Esophagus squamous epithelium (tissue), 4 donors: ENCODE data around the gene ADAM10.

Experiments
- CTCF ChIP-seq, 6 experiments: fragments of 450-650 bp in 4 of 6; fragments of 200-600 bp in 2 of 6; sonication (generic) in 2 of 6; IDR thresholded peaks; one replicate each; pipeline ENCODE4 v1.5.1; 2016 to 2019; ENCODE audit warnings: antibody characterized with exemption in 6 of 6, mild to moderate bottlenecking in 4 of 6, moderate library complexity in 4 of 6
- POLR2A ChIP-seq, 4 donors: fragments of 450-650 bp; IDR thresholded peaks; one replicate each; pipeline ENCODE4 v1.6.1; 2017; ENCODE audit warnings: antibody characterized with exemption in 4 of 4, mild to moderate bottlenecking in 4 of 4, moderate library complexity in 3 of 4

DNA sequence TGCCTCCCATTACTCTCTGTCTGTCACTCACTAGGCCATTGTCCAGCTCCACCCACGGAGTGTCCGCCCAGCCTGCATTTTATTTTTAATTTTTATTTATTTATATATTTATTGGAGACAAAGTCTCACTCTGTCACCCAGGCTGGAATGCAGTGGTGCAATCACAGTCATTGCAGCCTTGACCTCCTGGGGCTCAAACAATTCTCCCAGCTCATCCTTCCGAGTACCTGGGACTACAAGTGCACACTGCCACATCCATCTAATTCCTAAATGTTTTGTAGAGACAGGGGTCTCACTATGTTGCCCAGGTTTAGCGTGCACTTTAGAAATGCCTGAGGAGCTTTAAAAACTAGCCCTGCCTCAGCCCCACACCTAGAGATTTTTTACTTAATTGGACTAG is 176.2 kb downstream of the ADAM10 start:
- no peak for TF ChIP-seq CTCF (IDR thresholded peaks at IDR 0.05)
- TF ChIP-seq POLR2A (IDR thresholded peaks at IDR 0.05) = no peak
